Hypothalamus (tissue), 51 donors: ENCODE measurements around the gene CTXND2.

Experiments
- DNase-seq, 51 donors: peaks; one replicate each; lab custom pipeline; 2025; lab: John Stamatoyannopoulos, UW

The CTXND2 gene

DNA sequence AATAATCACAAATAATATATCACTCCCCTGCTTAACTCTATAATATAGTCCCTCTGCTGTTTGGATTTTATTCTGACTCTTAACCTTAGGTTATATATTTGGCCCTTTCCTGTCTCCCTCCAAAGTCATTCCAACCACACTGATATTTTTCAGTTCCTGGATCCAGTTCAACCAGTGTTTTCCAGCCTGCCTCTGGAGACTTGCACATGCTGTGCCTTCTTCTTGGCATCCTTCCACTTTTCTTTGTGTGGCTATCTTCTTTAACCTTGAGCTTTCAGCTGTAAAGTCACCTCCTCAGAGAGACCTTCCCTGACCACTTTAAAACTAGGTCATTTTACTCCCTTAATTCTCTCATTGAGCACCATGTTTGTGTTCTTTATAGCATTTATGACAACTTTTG is 68.3 kb downstream of the CTXND2 start:
- DNase-seq, result no peak

DNA sequence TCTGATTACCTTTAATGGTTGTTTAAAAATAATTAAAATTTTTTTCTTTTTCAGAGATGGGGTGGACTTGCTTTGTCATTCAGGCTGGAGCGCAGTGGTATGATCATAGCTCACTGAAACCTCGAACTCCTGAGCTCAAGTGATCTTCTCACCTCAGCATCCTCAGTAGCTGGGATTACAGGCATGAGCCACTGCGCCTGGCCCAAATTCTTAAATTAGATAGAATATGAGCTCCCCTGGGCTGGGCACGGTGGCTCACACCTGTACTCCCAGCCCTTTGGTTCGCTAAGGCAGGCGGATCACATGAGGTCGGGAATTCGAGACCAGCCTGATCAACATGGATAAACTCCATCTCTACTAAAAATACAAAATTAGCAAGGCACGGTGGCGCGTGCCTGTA is 70.7 kb downstream of the CTXND2 start:
- DNase-seq, result no peak

DNA sequence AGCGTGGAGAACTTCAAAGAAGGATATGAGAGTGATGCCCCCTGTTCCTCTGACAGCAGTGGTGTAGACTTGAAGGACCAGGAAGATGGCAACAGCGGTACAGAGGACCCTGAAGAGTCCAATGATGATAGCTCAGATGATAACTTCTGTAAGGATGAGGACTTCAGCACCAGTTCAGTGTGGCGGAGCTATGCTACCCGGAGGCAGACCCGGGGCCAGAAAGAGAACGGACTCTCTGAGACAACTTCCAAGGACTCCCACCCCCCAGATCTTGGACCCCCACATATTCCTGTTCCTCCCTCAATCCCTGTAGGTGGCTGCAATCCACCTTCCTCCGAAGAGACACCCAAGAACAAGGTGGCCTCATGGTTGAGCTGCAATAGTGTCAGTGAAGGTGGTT is 73.7 kb downstream of the CTXND2 start:
- DNase-seq, result no peak

DNA sequence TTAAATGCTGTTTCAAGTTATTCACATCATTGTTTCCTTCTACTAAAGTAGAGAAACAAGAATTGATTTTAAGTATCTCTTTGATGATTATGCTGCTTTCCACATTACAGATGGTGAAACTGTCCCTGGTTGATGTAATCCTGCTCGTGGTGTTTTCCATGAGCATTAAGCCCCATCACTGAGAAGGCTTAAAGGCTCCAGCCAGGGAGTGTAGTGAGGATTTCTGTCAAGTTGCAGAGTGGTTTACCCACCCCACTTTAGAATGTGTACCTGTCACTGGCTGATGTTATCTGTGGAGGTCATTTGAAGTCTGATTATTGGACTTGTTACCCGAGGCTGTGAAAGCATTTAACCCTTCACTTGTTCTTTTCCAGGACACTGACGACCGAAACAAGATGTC is 74.8 kb downstream of the CTXND2 start:
- no peak for DNase-seq
